ENCODE results near the gene CPM. TPM values are rescaled to one million over a fixed set of nuclear protein-coding genes. Genes with fewer than 3 reads are reported as not detected.
"Not testable (repeated sequence)": the region's sequence is repeated elsewhere in the genome, so short reads cannot be mapped to it uniquely, and the experiment has no call there.

CPM gene
- total RNA-seq, 2 experiments from 2014 or later: 18.0 to 18.7 TPM

GRCh38 chr12:68803948-68804656 is 128.9 kb downstream of the CPM start:
- intact Hi-C loops (cut with DNase I, micrococcal nuclease): loop anchor here in 1 of 2 experiments (10.0 kb wide), 1 partner anchor 469 kb away; the partner anchor contains the start of gene MDM1
- DNase-seq (no peak), ATAC-seq (no peak)
- peaks cover 8% of the 10 kb centered on the region for H3K4me1 Mint-ChIP-seq
- CTCF ChIA-PET: no interaction called here
- H3K4me3 Mint-ChIP-seq: no peak overlapping the region
- POLR2A ChIA-PET: no interaction called here
- no peak overlapping the region for H3K27ac Mint-ChIP-seq
- H3K9me3 Mint-ChIP-seq (ENCODE audit: low read depth): no peaks in the 10 kb centered on the region
- H3K27me3 Mint-ChIP-seq: no peaks in the 10 kb centered on the region
- H3K36me3 Mint-ChIP-seq (ENCODE audit: low read depth): peaks cover 9% of the 10 kb centered on the region

- intact Hi-C loops (cut with DNase I, micrococcal nuclease): loop anchor here in 1 of 2 experiments (10.0 kb wide), 1 partner anchor 468 kb away; the partner anchor contains the start of gene MDM1
- CTCF ChIA-PET; H3K36me3 Mint-ChIP-seq (ENCODE audit: low read depth); H3K27ac Mint-ChIP-seq; ATAC-seq; H3K27me3 Mint-ChIP-seq; DNase-seq; H3K4me1 Mint-ChIP-seq; H3K4me3 Mint-ChIP-seq; H3K9me3 Mint-ChIP-seq (ENCODE audit: low read depth); POLR2A ChIA-PET: not testable (repeated sequence)
These were observed 129.9 kb downstream of the CPM start for GRCh38 chr12:68802911-68803651.

- ATAC-seq; H3K27me3 Mint-ChIP-seq; DNase-seq; H3K36me3 Mint-ChIP-seq (ENCODE audit: low read depth); H3K4me1 Mint-ChIP-seq; CTCF ChIA-PET; H3K27ac Mint-ChIP-seq; H3K4me3 Mint-ChIP-seq; H3K9me3 Mint-ChIP-seq (ENCODE audit: low read depth); POLR2A ChIA-PET: not testable (repeated sequence)
- intact Hi-C loops (cut with DNase I, micrococcal nuclease): loop anchor here in 1 of 2 experiments (10.0 kb wide), 1 partner anchor 468 kb away; the partner anchor contains the start of gene MDM1
These were observed 130.6 kb downstream of the CPM start for GRCh38 chr12:68802372-68802745.

Other genes starting within 250 kb of the CPM start
- gene NUP107, start 246.2 kb downstream of the CPM start, total RNA-seq: 100 to 1,000 TPM; 136 to 142 TPM
- gene SLC35E3, start 187.0 kb downstream of the CPM start, total RNA-seq: 1 to 10 TPM; 3.5 to 5.1 TPM
- 100 to 1,000 TPM; 114 to 119 TPM for gene MDM2, start 125.0 kb downstream of the CPM start, total RNA-seq